Hematopoietic multipotent progenitor cell (in vitro differentiated cells): ENCODE results near the gene ABT1. TPM values are rescaled to one million over a fixed set of nuclear protein-coding genes. Genes with fewer than 3 reads are reported as not detected.
A peak's percentile ranks its signal among the peaks of the same experiment; 100 is the strongest.
"Not testable (repeated sequence)": the region's sequence is repeated elsewhere in the genome, so short reads cannot be mapped to it uniquely, and the experiment has no call there.

Source experiments
- DNase-seq, 3 donors: peaks; one replicate each; pipeline ENCODE4 v3.0.0-alpha.2; 2011 to 2015; ENCODE audit warnings: low read depth in 2 of 3, low spot score in 2 of 3
- total RNA-seq: library from RNA; depleted of rRNA; stranded (reverse); fragments of >200 nt; gene quantifications from one replicate; pipeline ENCODE4 v1.2.3, GENCODE V29; 2012

The ABT1 gene
- total RNA-seq = 23.2 TPM

- peak; percentile 94 to 99 (median 99) for DNase-seq
Measured at GRCh38 chr6:26596579-26597388, at the start of gene ABT1. Gene ABT1 (plus strand): TSS chr6:26596953. CDS start chr6:26596983, 30 bp downstream.

GRCh38 chr6:26547363-26547762, 49.4 kb upstream of the ABT1 start:
- DNase-seq = not testable (repeated sequence)

GRCh38 chr6:26550250-26550993, 46.3 kb upstream of the ABT1 start:
- peak in 2 of 3 donors; percentile 54 to 59 for DNase-seq

- DNase-seq = no peak
Measured at GRCh38 chr6:26552205-26552604, 44.5 kb upstream of the ABT1 start.

- no peak for DNase-seq
Measured at GRCh38 chr6:26552640-26553188, 44.0 kb upstream of the ABT1 start.

- peak in 2 of 3 donors; percentile 77 to 89 for DNase-seq
Measured at GRCh38 chr6:26553264-26553634, 43.5 kb upstream of the ABT1 start.

GRCh38 chr6:26553635-26554446, 42.9 kb upstream of the ABT1 start:
- DNase-seq = peak; percentile 69 to 91 (median 76)

GRCh38 chr6:26554447-26554696, 42.4 kb upstream of the ABT1 start:
- no peak for DNase-seq

GRCh38 chr6:26554697-26555504, 41.9 kb upstream of the ABT1 start:
- DNase-seq = peak in 2 of 3 donors; percentile 52 to 69

- no peak for DNase-seq
Measured at GRCh38 chr6:26555505-26556262, 41.1 kb upstream of the ABT1 start.

- DNase-seq = peak in 1 of 3 donors; percentile 41
Measured at GRCh38 chr6:26556263-26557070, 40.3 kb upstream of the ABT1 start.

GRCh38 chr6:26561533-26562466, 35.0 kb upstream of the ABT1 start:
- DNase-seq = no peak

- no peak for DNase-seq
Measured at GRCh38 chr6:26563488-26563887, 33.3 kb upstream of the ABT1 start.

GRCh38 chr6:26568601-26569432, 27.9 kb upstream of the ABT1 start:
- peak; percentile 92 to 99 (median 99) for DNase-seq

- no peak for DNase-seq
Measured at GRCh38 chr6:26569433-26569764, 27.4 kb upstream of the ABT1 start.

- DNase-seq = peak in 2 of 3 donors; percentile 29 to 42
Measured at GRCh38 chr6:26570027-26570809, 26.5 kb upstream of the ABT1 start.
